AG10803 (cell line): Measurements from ENCODE around the gene EGFL8.

ENCODE experiments used
- DNase-seq: peaks from one replicate; pipeline ENCODE4 v3.0.0; 2010; ENCODE audit warnings: low read depth
- H3K4me3 ChIP-seq: 2 replicates; pipeline ENCODE4 v1.5.1; 2011; ENCODE audit warnings: mild to moderate bottlenecking, low read length, control low read depth
- TF ChIP-seq, protein P1 (sequence below): conservative IDR thresholded peaks from 2 replicates; pipeline ENCODE4 v1.5.1; 2011; ENCODE audit warnings: mild to moderate bottlenecking, low read length, control low read depth, inconsistent platforms

The EGFL8 gene

DNA sequence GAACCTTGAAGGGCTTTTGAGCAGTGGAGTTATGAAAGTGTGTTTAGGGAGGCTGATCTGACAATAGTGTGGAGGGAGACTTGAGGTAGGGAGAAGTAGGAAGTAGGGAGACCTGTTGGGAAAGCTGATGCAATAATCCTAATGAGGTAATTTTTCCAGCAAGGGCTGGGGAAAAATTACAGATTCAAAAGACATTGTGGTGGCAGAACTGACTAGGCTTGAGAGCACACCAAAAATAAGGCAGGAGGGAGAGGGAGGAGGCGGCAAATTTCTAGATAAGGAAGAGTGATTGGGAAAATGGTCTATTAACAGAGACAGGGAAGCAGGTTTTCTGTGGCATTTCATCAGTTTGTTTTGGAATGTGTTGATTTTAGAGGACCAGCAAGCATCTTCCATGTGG lies 18.1 kb upstream of the EGFL8 start:
- TF ChIP-seq, protein P1, sequence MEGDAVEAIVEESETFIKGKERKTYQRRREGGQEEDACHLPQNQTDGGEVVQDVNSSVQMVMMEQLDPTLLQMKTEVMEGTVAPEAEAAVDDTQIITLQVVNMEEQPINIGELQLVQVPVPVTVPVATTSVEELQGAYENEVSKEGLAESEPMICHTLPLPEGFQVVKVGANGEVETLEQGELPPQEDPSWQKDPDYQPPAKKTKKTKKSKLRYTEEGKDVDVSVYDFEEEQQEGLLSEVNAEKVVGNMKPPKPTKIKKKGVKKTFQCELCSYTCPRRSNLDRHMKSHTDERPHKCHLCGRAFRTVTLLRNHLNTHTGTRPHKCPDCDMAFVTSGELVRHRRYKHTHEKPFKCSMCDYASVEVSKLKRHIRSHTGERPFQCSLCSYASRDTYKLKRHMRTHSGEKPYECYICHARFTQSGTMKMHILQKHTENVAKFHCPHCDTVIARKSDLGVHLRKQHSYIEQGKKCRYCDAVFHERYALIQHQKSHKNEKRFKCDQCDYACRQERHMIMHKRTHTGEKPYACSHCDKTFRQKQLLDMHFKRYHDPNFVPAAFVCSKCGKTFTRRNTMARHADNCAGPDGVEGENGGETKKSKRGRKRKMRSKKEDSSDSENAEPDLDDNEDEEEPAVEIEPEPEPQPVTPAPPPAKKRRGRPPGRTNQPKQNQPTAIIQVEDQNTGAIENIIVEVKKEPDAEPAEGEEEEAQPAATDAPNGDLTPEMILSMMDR: no peak
- H3K4me3 ChIP-seq: no peak overlapping the region
- no peak for DNase-seq

DNA sequence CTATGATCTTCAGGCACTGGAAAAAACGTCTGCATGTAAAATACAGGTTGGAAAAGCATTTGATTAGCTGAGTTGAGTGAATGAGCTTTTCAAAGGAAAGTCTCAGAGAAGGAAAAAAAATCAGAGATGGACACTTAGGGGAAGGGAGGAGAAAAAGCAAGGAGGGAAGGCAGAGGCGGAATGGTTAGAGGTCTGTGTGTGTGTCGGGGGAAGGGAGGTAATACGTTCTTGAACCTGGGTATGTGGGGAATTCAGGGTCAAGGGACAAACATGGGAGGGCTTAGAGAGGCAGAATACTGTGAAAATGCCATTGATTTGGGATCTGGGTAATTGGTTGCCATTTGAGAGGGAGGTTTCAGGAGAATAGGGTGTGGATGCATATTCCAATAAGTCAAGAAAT lies 17.7 kb upstream of the EGFL8 start:
- DNase-seq: no peak
- H3K4me3 ChIP-seq: no peak overlapping the region
- TF ChIP-seq, protein P1: no peak

DNA sequence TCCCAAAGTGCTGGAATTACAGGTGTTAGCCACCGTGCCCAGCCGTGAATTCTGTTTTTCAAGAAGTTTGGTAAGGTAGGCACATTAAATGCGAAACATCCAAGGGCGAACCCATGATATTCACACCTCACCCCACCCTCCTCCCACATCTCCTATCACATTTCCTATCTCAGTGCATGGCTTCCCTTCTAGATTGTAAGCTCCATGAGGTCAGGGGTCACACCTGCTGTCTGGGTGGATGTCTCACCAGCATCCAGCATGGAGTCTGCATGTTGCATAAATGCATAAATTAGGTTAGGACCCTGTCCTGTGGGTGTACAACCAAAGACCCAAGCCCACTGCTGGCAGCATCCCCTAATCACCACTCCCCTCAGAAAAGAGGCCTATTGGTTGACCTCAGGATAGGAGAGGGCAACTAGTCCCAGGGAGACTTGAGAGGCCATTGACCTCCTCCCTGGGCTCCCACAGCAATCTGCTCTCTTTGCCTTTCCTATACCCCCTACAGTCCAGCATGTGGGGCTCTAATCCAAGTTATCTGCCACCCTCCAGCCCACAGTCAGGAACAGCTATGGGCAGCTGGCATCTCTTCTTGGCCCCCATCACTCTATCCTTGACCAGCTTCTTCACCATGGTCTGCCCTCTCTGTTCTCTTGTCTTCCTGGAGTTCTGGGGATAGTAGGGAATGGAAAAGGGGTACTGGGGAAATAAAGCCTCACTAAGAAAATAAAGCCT lies 16.8 kb upstream of the EGFL8 start:
- TF ChIP-seq, protein P1: no peak
- no peak for DNase-seq
- no peak overlapping the region for H3K4me3 ChIP-seq

DNA sequence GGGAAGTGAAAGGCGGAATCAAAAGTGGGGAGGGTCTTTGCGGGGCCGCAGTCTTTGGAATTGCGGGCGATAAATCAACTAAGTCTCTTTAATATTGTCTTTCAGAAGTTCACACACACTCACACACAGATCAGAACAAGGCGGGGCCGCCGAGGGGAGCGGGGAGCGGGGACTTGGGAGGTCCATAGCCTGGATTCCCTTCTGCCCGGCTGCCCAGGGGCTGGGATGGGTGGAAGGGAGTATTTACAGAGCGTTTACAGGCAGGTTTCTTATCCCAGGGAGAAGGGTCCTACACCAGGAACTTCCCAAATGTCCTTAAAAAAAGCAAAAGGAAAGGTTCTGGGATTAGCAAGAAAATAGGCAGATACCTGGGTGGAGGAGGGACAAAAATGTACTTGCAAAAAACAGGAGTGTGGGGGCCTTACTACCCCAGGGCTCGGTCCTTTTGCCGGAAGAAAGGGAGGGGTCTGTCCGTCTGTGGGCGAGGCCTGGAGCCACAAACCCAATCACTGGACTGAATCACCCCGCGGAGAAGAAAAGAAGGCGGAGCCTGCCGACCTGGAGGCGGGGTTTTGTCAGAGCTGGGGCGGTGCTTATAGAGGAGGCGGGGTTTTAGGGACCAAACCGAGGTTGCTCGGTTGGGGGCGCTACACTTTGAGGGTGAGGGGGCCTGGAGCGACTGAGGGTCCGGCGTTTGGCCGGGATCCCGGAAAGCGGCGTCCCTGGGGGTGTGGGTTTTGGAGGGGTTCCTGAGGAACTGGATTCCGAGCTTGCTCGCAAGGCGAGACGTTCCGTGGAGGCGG lies 15.9 kb upstream of the EGFL8 start:
- TF ChIP-seq, protein P1: no peak
- DNase-seq: no peak
- no peak overlapping the region for H3K4me3 ChIP-seq

DNA sequence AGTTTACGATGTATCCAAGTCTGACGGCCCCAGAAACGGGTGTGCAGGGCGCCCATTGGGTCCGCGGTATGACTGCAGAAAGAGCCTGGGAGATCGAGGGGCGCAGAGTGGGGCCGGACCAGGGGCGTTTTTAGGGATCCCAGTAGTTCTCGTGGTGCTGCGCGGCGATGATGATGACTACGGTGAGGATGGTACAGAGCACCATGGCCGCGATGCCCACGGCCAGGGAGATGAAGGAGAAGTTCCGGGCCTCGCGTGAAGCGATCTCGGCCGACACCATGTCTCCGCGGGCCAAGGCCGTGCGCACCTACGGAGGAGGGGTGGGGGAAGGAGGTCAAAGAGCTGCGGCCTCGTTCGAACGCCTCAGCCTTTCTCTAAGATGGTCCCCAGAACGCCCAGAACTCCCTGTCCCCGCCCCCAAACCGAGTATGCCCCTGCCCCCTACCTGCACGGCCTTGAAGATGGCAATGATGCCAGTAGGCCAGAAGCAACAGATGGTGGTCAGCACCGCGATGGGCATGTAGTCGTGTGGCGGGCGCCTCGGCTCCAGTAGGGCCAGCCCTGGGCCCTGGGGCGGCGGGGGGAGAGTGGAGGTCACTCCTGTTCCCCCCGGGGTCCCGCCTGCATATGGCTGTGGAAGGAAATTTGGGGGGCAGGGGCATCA lies 15.2 kb upstream of the EGFL8 start:
- TF ChIP-seq, protein P1: no peak
- H3K4me3 ChIP-seq: no peak overlapping the region
- DNase-seq: no peak

DNA sequence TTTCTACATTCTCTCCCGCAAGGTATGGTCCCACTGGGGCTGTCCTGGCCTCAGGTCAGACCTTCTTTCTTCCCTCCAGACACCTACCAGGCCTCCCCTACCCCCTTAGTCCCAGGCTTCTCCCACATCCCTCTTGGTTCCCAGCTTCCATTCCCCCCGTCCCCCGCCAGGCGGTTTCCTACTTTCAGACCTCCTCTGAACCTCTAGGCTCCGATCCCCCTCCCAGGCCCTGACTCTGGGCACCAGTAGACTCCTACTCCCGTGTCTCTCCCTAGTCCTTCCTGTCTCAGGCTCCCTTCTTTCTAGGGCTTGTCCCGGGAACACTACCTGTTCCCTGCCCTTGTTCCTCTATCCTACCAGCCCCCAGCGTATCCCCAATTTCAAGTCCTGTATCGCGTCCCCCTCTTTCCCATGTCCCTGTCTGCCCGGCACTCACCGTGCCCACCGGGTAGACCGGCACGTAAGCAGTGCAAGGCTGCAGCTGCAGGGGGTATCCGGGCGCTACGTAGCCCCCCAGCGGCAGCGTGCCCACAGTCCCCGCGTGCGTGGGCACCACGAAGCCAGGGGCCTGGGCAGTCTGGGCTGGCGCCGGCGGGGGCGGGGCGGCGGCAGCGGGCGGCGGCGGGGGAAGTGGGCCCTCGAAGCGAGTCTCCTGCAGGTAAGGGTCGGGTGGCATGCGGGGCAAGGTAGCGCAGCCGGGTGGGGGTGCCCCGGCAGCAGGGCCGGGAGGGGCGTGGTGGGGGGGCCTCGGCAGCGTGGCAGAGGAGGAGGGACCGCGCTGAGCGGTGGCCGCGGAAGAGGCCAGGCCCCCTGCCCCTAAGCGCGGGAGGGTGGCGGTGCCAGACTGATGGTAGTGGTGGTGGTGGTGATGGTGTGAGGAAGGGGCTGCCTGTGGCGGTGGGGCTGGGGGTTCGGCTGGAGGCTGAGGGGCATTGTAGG lies 14.2 kb upstream of the EGFL8 start:
- no peak overlapping the region for H3K4me3 ChIP-seq
- TF ChIP-seq, protein P1: no peak
- DNase-seq: no peak
